Sigmoid colon (tissue), 4 donors: ENCODE results near the gene SDC1.

Experiments used
- POLR2A ChIP-seq, 2 donors: fragments of 450-650 bp; IDR thresholded peaks; one replicate each; pipeline ENCODE4 v1.6.1; 2016; ENCODE audit warnings: antibody characterized with exemption in 2 of 2, mild to moderate bottlenecking in 2 of 2, moderate library complexity in 2 of 2
- POLR2AphosphoS5 ChIP-seq, 4 donors: sonication (generic); formaldehyde crosslinking; IDR thresholded peaks; one replicate each; pipeline ENCODE4 v1.6.1; 2017; ENCODE audit warnings: antibody characterized with exemption in 4 of 4
- TF ChIP-seq, protein P1 (sequence below), 4 experiments: fragments of 450-650 bp in 3 of 4; fragments of 200-600 bp in 1 of 4; IDR thresholded peaks; one replicate each; pipeline ENCODE4 v1.5.1; 2016 to 2019; ENCODE audit warnings: antibody characterized with exemption in 4 of 4, mild to moderate bottlenecking in 3 of 4, moderate library complexity in 2 of 4

- TF ChIP-seq, protein P1, sequence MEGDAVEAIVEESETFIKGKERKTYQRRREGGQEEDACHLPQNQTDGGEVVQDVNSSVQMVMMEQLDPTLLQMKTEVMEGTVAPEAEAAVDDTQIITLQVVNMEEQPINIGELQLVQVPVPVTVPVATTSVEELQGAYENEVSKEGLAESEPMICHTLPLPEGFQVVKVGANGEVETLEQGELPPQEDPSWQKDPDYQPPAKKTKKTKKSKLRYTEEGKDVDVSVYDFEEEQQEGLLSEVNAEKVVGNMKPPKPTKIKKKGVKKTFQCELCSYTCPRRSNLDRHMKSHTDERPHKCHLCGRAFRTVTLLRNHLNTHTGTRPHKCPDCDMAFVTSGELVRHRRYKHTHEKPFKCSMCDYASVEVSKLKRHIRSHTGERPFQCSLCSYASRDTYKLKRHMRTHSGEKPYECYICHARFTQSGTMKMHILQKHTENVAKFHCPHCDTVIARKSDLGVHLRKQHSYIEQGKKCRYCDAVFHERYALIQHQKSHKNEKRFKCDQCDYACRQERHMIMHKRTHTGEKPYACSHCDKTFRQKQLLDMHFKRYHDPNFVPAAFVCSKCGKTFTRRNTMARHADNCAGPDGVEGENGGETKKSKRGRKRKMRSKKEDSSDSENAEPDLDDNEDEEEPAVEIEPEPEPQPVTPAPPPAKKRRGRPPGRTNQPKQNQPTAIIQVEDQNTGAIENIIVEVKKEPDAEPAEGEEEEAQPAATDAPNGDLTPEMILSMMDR (IDR thresholded peaks at IDR 0.05), result no peak
- TF ChIP-seq POLR2A (IDR thresholded peaks at IDR 0.05), result no peak
- TF ChIP-seq POLR2AphosphoS5 (IDR thresholded peaks at IDR 0.05), result no peak
These were observed 5.1 kb downstream of the SDC1 start for GRCh38 chr2:20219763-20220380.
